HepG2 (cell line): ENCODE measurements around the gene KLF6. TPM values are rescaled to one million over a fixed set of nuclear protein-coding genes. Genes with fewer than 3 reads are reported as not detected.

Source experiments
- ATAC-seq: fragments of 200-7000 bp; cut with Tn5 transposase; 3 replicates; pipeline ENCODE4 v1.9.1; 2020; ENCODE audit warnings: mild to moderate bottlenecking, moderate library complexity
- BruUV-seq: library from RNA; stranded (reverse); fragments of 400-500 nt; replicated peaks from 2 replicates; lab custom pipeline; 2021; lab: Mats Ljungman, UMichigan
- CTCF ChIA-PET: fragments of 300-600 bp; formaldehyde crosslinking; extraction: SDS; loops from one replicate; lab custom pipeline; 2021; ENCODE audit warnings: low total read pairs, inconsistent platforms, low intra/inter-chr PET ratio; lab: Yijun Ruan, JAX
- POLR2A ChIA-PET: fragments of 350-600 bp; sonication (Branson Sonifier 250); formaldehyde crosslinking; loops from one replicate; lab custom pipeline; 2020; ENCODE audit warnings: antibody characterized with exemption, inconsistent platforms; lab: Yijun Ruan, JAX
- DNase-seq: peaks from one replicate; pipeline ENCODE4 v3.0.0-alpha.2; 2015; ENCODE audit warnings: low spot score
- FAIRE-seq: peaks from 3 replicates; lab custom pipeline; 2011; peaks lifted over from hg19 to GRCh38; lab: Jason Lieb, UNC
- H2AFZ ChIP-seq: one replicate; pipeline ENCODE4 v1.6.1; 2011; ENCODE audit warnings: low read length, inconsistent platforms
- H3K27ac ChIP-seq: fragments of 300-600 bp; 3 replicates; pipeline ENCODE4 v1.8.0; 2011; ENCODE audit warnings: mixed run types, mild to moderate bottlenecking, mixed read lengths, low read length, inconsistent platforms; ENCODE audit not compliant: insufficient read depth; ENCODE audit errors: extremely low read length
- H3K27me3 ChIP-seq, 2 experiments: fragments of 200-600 bp in 1 of 2; 2 replicates in 1 of 2; 3 replicates in 1 of 2; pipeline versions ENCODE4 v1.6.0 to v1.8.0; 2011; ENCODE audit warnings: low read length in 2 of 2, mild to moderate bottlenecking in 2 of 2, moderate library complexity in 2 of 2, inconsistent platforms in 1 of 2; ENCODE audit not compliant: insufficient read depth in 2 of 2, control insufficient read depth in 1 of 2
- H3K36me3 ChIP-seq, 2 experiments: fragments of 200-600 bp in 1 of 2; replicated peaks in 1 of 2; 2 replicates in 1 of 2; 3 replicates in 1 of 2; pipeline versions ENCODE4 v1.5.1 to v1.8.0; 2011; ENCODE audit warnings: low read length in 2 of 2, inconsistent platforms in 1 of 2; ENCODE audit not compliant: insufficient read depth in 2 of 2, control insufficient read depth in 1 of 2
- H3K4me1 ChIP-seq: 2 replicates; pipeline ENCODE4 v1.5.1; 2012; ENCODE audit warnings: low read length, inconsistent platforms; ENCODE audit not compliant: insufficient read depth
- H3K4me2 ChIP-seq: 2 replicates; pipeline ENCODE4 v1.6.0; 2011; ENCODE audit warnings: low read depth, low read length, inconsistent platforms
- H3K4me3 ChIP-seq, 3 experiments: fragments of 200-600 bp in 1 of 3; sonication (generic), shearing (Covaris generic) in 1 of 3; replicated peaks in 1 of 3; 2 replicates each; pipeline ENCODE4 v1.5.1; 2011 to 2016; ENCODE audit warnings: low read length in 3 of 3, inconsistent platforms in 2 of 3, low read depth in 2 of 3, mild to moderate bottlenecking in 2 of 3, control low read depth in 1 of 3, mixed read lengths in 1 of 3; ENCODE audit not compliant: insufficient read depth in 1 of 3
- H3K79me2 ChIP-seq: one replicate; pipeline ENCODE4 v1.6.1; 2011; ENCODE audit warnings: low read length, inconsistent platforms; ENCODE audit not compliant: insufficient read depth
- H3K9ac ChIP-seq: 2 replicates; pipeline ENCODE4 v1.6.0; 2011; ENCODE audit warnings: mild to moderate bottlenecking, low read depth, low read length, inconsistent platforms; ENCODE audit not compliant: insufficient read depth
- H3K9me3 ChIP-seq: 2 replicates; pipeline ENCODE4 v1.5.1; 2012; ENCODE audit warnings: mild to moderate bottlenecking, low read length
- H4K20me1 ChIP-seq: 2 replicates; pipeline ENCODE4 v1.6.0; 2011; ENCODE audit warnings: inconsistent platforms, mild to moderate bottlenecking, low read length, moderate library complexity; ENCODE audit not compliant: insufficient read depth
- DNMT1 ChIP-seq: sonication (generic); formaldehyde crosslinking; IDR thresholded peaks from 2 replicates; pipeline ENCODE4 v1.5.1; 2020; ENCODE audit warnings: mild to moderate bottlenecking, missing genetic modification reagents
- GATAD1 ChIP-seq: IDR thresholded peaks from 2 replicates; pipeline ENCODE4 v1.6.1; 2016; ENCODE audit warnings: missing genetic modification reagents, missing compliant biosample characterization
- PRDM15 ChIP-seq: sonication (generic); formaldehyde crosslinking; IDR thresholded peaks from 2 replicates; pipeline ENCODE4 v1.4.0; 2020; ENCODE audit warnings: missing genetic modification reagents
- RBAK ChIP-seq: sonication (generic); formaldehyde crosslinking; IDR thresholded peaks from 2 replicates; pipeline ENCODE4 v1.5.1; 2020; ENCODE audit warnings: mild to moderate bottlenecking, missing genetic modification reagents
- SIN3A ChIP-seq: IDR thresholded peaks from 2 replicates; pipeline ENCODE4 v1.6.1; 2011; ENCODE audit warnings: low read depth, mild to moderate bottlenecking, control low read depth, low read length, borderline replicate concordance
- TOE1 ChIP-seq: sonication (generic); formaldehyde crosslinking; IDR thresholded peaks from 2 replicates; pipeline ENCODE4 v1.4.0; 2020; ENCODE audit warnings: mild to moderate bottlenecking, missing genetic modification reagents
- ZFYVE20 ChIP-seq: sonication (generic); formaldehyde crosslinking; IDR thresholded peaks from 2 replicates; pipeline ENCODE4 v1.8.0; 2023; ENCODE audit warnings: low read depth, mild to moderate bottlenecking, moderate library complexity, missing genetic modification reagents, borderline replicate concordance
- ZNF512 ChIP-seq: sonication (generic); formaldehyde crosslinking; IDR thresholded peaks from 2 replicates; pipeline ENCODE4 v1.4.0; 2020; ENCODE audit warnings: mild to moderate bottlenecking, missing genetic modification reagents
- ZNF660 ChIP-seq: sonication (generic); formaldehyde crosslinking; IDR thresholded peaks from 2 replicates; pipeline ENCODE4 v1.5.1; 2020; ENCODE audit warnings: mild to moderate bottlenecking, low read depth, missing genetic modification reagents, borderline replicate concordance
- WGBS: methylation state at CpG from one replicate; pipeline ENCODE4 v1.1.6; 2017; ENCODE audit warnings: low lambda C conversion rate; 5-methylcytosine and 5-hydroxymethylcytosine counted together
- in situ Hi-C: cut with HindIII; loops from 2 replicates; pipeline ENCODE4 v1.10.0; 2017; ENCODE audit warnings: low pct_unique_long_range_greater_than_20kb; ENCODE audit not compliant: extremely low pct_ligation_motif_present
- intact Hi-C: fragments of 100-400 bp; cut with micrococcal nuclease; formaldehyde crosslinking; loops from one replicate; pipeline ENCODE4 v1.10.0; 2022; ENCODE audit not compliant: unreplicated experiment
- polyA plus RNA-seq, 8 experiments: library from polyadenylated mRNA; depleted of rRNA in 3 of 8; stranded (reverse) in 7 of 8; unstranded in 1 of 8; fragments of >200 nt; fragmentation: Illumina TruSeq in 4 of 8; extraction: Trizol in 4 of 8; gene quantifications; 2 replicates each; pipeline versions ENCODE4 v1.2.1 to v1.2.3, GENCODE V29; 2011 to 2016; ENCODE audit warnings: low read depth in 4 of 8, missing spikeins in 1 of 8, mixed read lengths in 1 of 8; ENCODE audit not compliant: insufficient read depth in 1 of 8
- total RNA-seq, 5 experiments: library from RNA; depleted of rRNA; stranded (reverse); fragments of >200 nt; fragmentation: Illumina TruSeq; extraction: Trizol; gene quantifications; 2 replicates each; pipeline ENCODE4 v1.2.3, GENCODE V29; 2016; ENCODE audit warnings: low read depth in 1 of 5

The KLF6 gene
- total and polyA plus RNA-seq, 2 of the 13 experiments (the other 11 are each of a cell fraction or from before 2014, with no cell fraction given), result 27.0 to 71.9 TPM

GRCh38 chr10:3756360-3756740 is 28.7 kb downstream of the KLF6 start:
- H2AFZ ChIP-seq, result no peak overlapping the region
- H3K27ac ChIP-seq, result no peak overlapping the region
- no peak for ATAC-seq
- H3K4me1 ChIP-seq, result peaks cover 57% of the 10 kb centered on the region
- TF ChIP-seq ZNF512 (CRISPR knock-in tag), result no peak
- TF ChIP-seq DNMT1 (CRISPR knock-in tag), result no peak
- TF ChIP-seq TOE1 (CRISPR knock-in tag), result no peak
- TF ChIP-seq ZFYVE20, result no peak
- no peak for TF ChIP-seq ZNF660 (CRISPR knock-in tag)
- no peak for TF ChIP-seq PRDM15 (CRISPR knock-in tag)
- no peak for TF ChIP-seq SIN3A
- no peak for TF ChIP-seq GATAD1 (CRISPR knock-in tag)
- TF ChIP-seq RBAK (CRISPR knock-in tag), result no peak
- TF ChIP-seq, all 625 proteins: peak for 0
- no peaks in the 10 kb centered on the region for H3K9me3 ChIP-seq
- no TSS peak for BruUV-seq
- peaks cover 0 to 11% of the 10 kb centered on the region in 2 experiments; a peak in 2 of 5 replicates for H3K27me3 ChIP-seq
- H3K36me3 ChIP-seq, result no peaks in the 10 kb centered on the region
- CTCF ChIA-PET, result no interaction called here
- POLR2A ChIA-PET, result interaction anchor here (2.5 kb wide), 1 partner anchor 29 kb away, joined by 16 read pairs; the partner anchor contains the start of gene KLF6
- H3K79me2 ChIP-seq, result no peaks in the 10 kb centered on the region
- WGBS, result 81% methylated on average over 5 of the region's 5 CpGs
- H3K4me2 ChIP-seq, result peak overlapping the region; percentile 69; the same call in 1 of the 2 replicates
- FAIRE-seq, result no peak
- in situ Hi-C loops (loop anchor here (25.0 kb wide), 1 partner anchor 519 kb away; no protein-coding TSS in a partner anchor), intact Hi-C loops (no loop called here)
- H3K9ac ChIP-seq, result no peak overlapping the region
- no peak for DNase-seq
- no peaks in the 10 kb centered on the region for H4K20me1 ChIP-seq
- H3K4me3 ChIP-seq, result no peak overlapping the region
